Measurements from ENCODE around the gene TRIP10. TPM values are rescaled to one million over a fixed set of nuclear protein-coding genes. Genes with fewer than 3 reads are reported as not detected.

Gene TRIP10
- total RNA-seq, 2 donors from 2014 or later: 37.0 to 74.2 TPM

GRCh38 chr19:6720369-6721137 lies 18.9 kb upstream of the TRIP10 start, which contains the start of gene C3:
C3 (minus strand) TSS chr19:6720650; CDS start chr19:6720589, 61 bp downstream.
- Histone ChIP-seq H3K36me3 (no peaks in the 10 kb centered on the region), H3K27ac (peak within 1 kb of the TSS in 1 of 2 donors; percentile 2), H3K27me3 (replicated peaks; ENCODE audit: insufficient read depth) (no peaks in the 10 kb centered on the region), H3K9me3 (no peaks in the 10 kb centered on the region), H3K4me3 (no peak within 1 kb of the TSS), H3K4me1 (replicated peaks) (no peaks in the 10 kb centered on the region)
- 56% methylated on average over 4 of the region's 4 CpGs for WGBS
- intact Hi-C loops (cut with DNase I): no loop called here
- TF ChIP-seq POLR2A (IDR thresholded peaks at IDR 0.05) (no peak), CTCF (IDR thresholded peaks at IDR 0.05) (no peak)
- DNase-seq (ENCODE audit: low spot score): no peak

DNA sequence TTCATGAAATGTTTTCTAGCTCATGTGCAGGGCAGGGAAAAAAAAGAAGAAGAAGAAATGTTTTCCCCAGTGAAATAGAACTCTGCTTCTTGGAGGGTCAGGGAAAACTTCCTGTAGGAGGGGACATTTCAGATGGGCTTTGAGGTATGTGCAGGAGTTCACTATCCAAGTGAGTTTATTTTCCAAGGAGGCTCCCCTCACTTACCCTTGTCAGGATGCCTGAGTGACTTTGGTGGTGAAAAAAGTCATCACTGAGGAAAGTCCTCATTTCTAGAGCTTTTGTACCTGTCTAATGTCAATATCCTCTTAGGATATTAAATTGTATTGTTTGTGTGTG lies 18.4 kb upstream of the TRIP10 start:
- no peak overlapping the region for H3K27ac ChIP-seq
- no peaks in the 10 kb centered on the region for H3K27me3 ChIP-seq (replicated peaks; ENCODE audit: insufficient read depth)
- no peaks in the 10 kb centered on the region for H3K9me3 ChIP-seq
- no peaks in the 10 kb centered on the region for H3K36me3 ChIP-seq
- no peaks in the 10 kb centered on the region for H3K4me1 ChIP-seq (replicated peaks)
- TF ChIP-seq POLR2AphosphoS5 (IDR thresholded peaks at IDR 0.05): no peak
- TF ChIP-seq POLR2A (IDR thresholded peaks at IDR 0.05): no peak
- TF ChIP-seq CTCF (IDR thresholded peaks at IDR 0.05): no peak
- no peak for DNase-seq (ENCODE audit: low spot score)
- intact Hi-C loops (cut with DNase I): no loop called here
- H3K4me3 ChIP-seq: no peak overlapping the region

GRCh38 chr19:6721773-6722172 lies 17.7 kb upstream of the TRIP10 start:
- intact Hi-C loops (cut with DNase I): no loop called here
- Histone ChIP-seq H3K27ac (peak overlapping the region in 1 of 2 donors; percentile 2), H3K4me3 (no peak overlapping the region), H3K27me3 (replicated peaks; ENCODE audit: insufficient read depth) (no peaks in the 10 kb centered on the region), H3K4me1 (replicated peaks) (no peaks in the 10 kb centered on the region), H3K36me3 (no peaks in the 10 kb centered on the region), H3K9me3 (no peaks in the 10 kb centered on the region)
- no peak for TF ChIP-seq POLR2A (IDR thresholded peaks at IDR 0.05)
- 64% methylated on average over 5 of the region's 5 CpGs for WGBS
- DNase-seq (ENCODE audit: low spot score): no peak

DNA sequence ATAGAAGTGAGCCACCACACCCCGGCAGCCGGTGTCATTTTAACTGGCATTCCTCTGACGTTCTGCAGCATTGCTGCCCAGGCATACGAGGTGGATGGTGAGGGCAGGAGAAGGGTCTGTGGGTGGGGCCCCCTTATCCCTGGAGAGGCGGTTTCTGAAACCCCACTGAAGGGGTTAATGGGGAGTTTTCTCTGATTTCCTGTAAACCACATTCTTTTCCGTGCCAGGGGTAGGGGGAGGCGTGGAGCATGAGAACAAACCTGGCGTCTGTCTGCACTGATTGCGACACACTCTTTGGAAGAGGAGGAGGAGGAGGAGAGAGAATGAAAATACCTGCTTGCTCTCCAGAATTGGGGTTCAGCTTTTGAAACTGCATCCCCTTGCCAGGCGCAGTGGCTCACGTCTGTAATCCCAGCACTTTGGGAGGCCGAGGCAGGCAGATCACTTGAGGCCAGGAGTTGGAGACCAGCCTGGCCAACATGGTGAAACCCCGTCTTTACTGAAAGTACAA lies 16.3 kb upstream of the TRIP10 start:
- intact Hi-C loops (cut with DNase I): no loop called here

DNA sequence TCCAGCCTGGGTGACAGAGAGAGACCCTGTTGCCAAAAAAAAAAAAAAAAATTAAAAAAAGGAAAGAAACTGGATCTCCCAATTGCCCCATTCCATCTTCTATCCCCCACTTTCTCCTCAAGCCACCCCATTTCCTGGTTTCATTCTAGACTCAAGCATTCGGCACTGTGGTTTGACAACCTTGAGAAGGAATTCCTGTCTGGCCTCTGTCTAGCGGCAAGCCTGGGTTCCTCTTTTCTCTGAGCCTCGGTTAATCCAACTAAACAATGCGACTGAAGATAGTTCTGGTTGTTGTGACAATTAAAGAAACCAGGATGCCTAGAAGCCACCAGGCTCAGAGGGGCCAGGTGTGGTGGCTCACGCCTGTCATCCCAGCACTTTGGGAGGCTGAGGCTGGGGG lies 15.7 kb upstream of the TRIP10 start:
- Histone ChIP-seq H3K4me1 (replicated peaks) (no peaks in the 10 kb centered on the region), H3K27me3 (replicated peaks; ENCODE audit: insufficient read depth) (no peaks in the 10 kb centered on the region), H3K4me3 (no peak overlapping the region), H3K36me3 (no peaks in the 10 kb centered on the region), H3K27ac (peak overlapping the region; percentile 52 to 61), H3K9me3 (no peaks in the 10 kb centered on the region)
- DNase-seq (ENCODE audit: low spot score): no peak
- intact Hi-C loops (cut with DNase I): no loop called here
- TF ChIP-seq POLR2A (IDR thresholded peaks at IDR 0.05) (no peak), CTCF (IDR thresholded peaks at IDR 0.05) (no peak), POLR2AphosphoS5 (IDR thresholded peaks at IDR 0.05) (no peak)
- 63% methylated on average over 5 of the region's 5 CpGs for WGBS

More for the DNA sequence above, 16.3 kb upstream of the TRIP10 start:
- H3K4me3 ChIP-seq: no peak overlapping the region
- no peaks in the 10 kb centered on the region for H3K9me3 ChIP-seq
- no peaks in the 10 kb centered on the region for H3K4me1 ChIP-seq (replicated peaks)
- H3K36me3 ChIP-seq: no peaks in the 10 kb centered on the region
- WGBS: 11% methylated on average over 13 of the region's 13 CpGs
- peak; percentile 57 for DNase-seq (ENCODE audit: low spot score)
- peak overlapping the region; percentile 52 to 61 for H3K27ac ChIP-seq
- peak; percentile 15 for TF ChIP-seq POLR2A (IDR thresholded peaks at IDR 0.05)
- no peak for TF ChIP-seq CTCF (IDR thresholded peaks at IDR 0.05)
- peak; percentile 64 for TF ChIP-seq POLR2AphosphoS5 (IDR thresholded peaks at IDR 0.05)
- no peaks in the 10 kb centered on the region for H3K27me3 ChIP-seq (replicated peaks; ENCODE audit: insufficient read depth)
